ENCODE results near the gene CLOCK. TPM values are rescaled to one million over a fixed set of nuclear protein-coding genes. Genes with fewer than 3 reads are reported as not detected.

The CLOCK gene
- total RNA-seq, 1 donor from 2014 or later: 26.6 TPM

- no peaks in the 10 kb centered on the region for H3K9me3 ChIP-seq
- no peaks in the 10 kb centered on the region for H3K27me3 ChIP-seq (ENCODE audit: low read depth)
- no peak for TF ChIP-seq CTCF (IDR thresholded peaks at IDR 0.05)
- H3K4me1 ChIP-seq: no peaks in the 10 kb centered on the region
- DNase-seq (no peak), ATAC-seq (no peak)
- H3K36me3 ChIP-seq: peaks cover 13% of the 10 kb centered on the region
- no peak overlapping the region for H3K4me3 ChIP-seq
- intact Hi-C loops (cut with DNase I): no loop called here
- H3K27ac ChIP-seq: no peak overlapping the region
Measured at GRCh38 chr4:55510685-55511084, 36.0 kb downstream of the CLOCK start.

GRCh38 chr4:55509266-55509665 lies 37.4 kb downstream of the CLOCK start:
- H3K27ac ChIP-seq: no peak overlapping the region
- ATAC-seq (no peak), DNase-seq (no peak)
- no peaks in the 10 kb centered on the region for H3K4me1 ChIP-seq
- H3K27me3 ChIP-seq (ENCODE audit: low read depth): no peaks in the 10 kb centered on the region
- peaks cover 13% of the 10 kb centered on the region for H3K36me3 ChIP-seq
- H3K9me3 ChIP-seq: no peaks in the 10 kb centered on the region
- no peak for TF ChIP-seq CTCF (IDR thresholded peaks at IDR 0.05)
- intact Hi-C loops (cut with DNase I): no loop called here
- no peak overlapping the region for H3K4me3 ChIP-seq

GRCh38 chr4:55507612-55508011 lies 39.1 kb downstream of the CLOCK start:
- no peak for ATAC-seq
- intact Hi-C loops (cut with DNase I): no loop called here
- no peak for DNase-seq
- H3K27ac ChIP-seq: no peak overlapping the region
- no peaks in the 10 kb centered on the region for H3K27me3 ChIP-seq (ENCODE audit: low read depth)
- no peak for TF ChIP-seq CTCF (IDR thresholded peaks at IDR 0.05)
- H3K4me1 ChIP-seq: no peaks in the 10 kb centered on the region
- H3K4me3 ChIP-seq: no peak overlapping the region
- H3K9me3 ChIP-seq: no peaks in the 10 kb centered on the region
- peaks cover 16% of the 10 kb centered on the region for H3K36me3 ChIP-seq

GRCh38 chr4:55503169-55503568 lies 43.5 kb downstream of the CLOCK start:
- no peak overlapping the region for H3K4me3 ChIP-seq
- no peak for TF ChIP-seq CTCF (IDR thresholded peaks at IDR 0.05)
- ATAC-seq (no peak), DNase-seq (no peak)
- H3K27me3 ChIP-seq (ENCODE audit: low read depth): no peaks in the 10 kb centered on the region
- H3K36me3 ChIP-seq: peaks cover 9% of the 10 kb centered on the region
- no peak overlapping the region for H3K27ac ChIP-seq
- H3K9me3 ChIP-seq: no peaks in the 10 kb centered on the region
- H3K4me1 ChIP-seq: no peaks in the 10 kb centered on the region
- intact Hi-C loops (cut with DNase I): no loop called here

GRCh38 chr4:55500072-55500471 lies 46.6 kb downstream of the CLOCK start:
- DNase-seq (no peak), ATAC-seq (no peak)
- Histone ChIP-seq H3K36me3 (peaks cover 3% of the 10 kb centered on the region), H3K4me3 (no peak overlapping the region), H3K27me3 (ENCODE audit: low read depth) (no peaks in the 10 kb centered on the region), H3K4me1 (no peaks in the 10 kb centered on the region), H3K9me3 (no peaks in the 10 kb centered on the region), H3K27ac (no peak overlapping the region)
- intact Hi-C loops (cut with DNase I): no loop called here
- no peak for TF ChIP-seq CTCF (IDR thresholded peaks at IDR 0.05)

GRCh38 chr4:55499495-55499894 lies 47.2 kb downstream of the CLOCK start:
- ATAC-seq (no peak), DNase-seq (no peak)
- no peaks in the 10 kb centered on the region for H3K9me3 ChIP-seq
- no peak overlapping the region for H3K27ac ChIP-seq
- H3K27me3 ChIP-seq (ENCODE audit: low read depth): no peaks in the 10 kb centered on the region
- peaks cover 3% of the 10 kb centered on the region for H3K36me3 ChIP-seq
- H3K4me1 ChIP-seq: no peaks in the 10 kb centered on the region
- TF ChIP-seq CTCF (IDR thresholded peaks at IDR 0.05): no peak
- intact Hi-C loops (cut with DNase I): no loop called here
- no peak overlapping the region for H3K4me3 ChIP-seq
